ENCODE data around the gene CA10.

GRCh38 chr17:51888816-51889215, 269.7 kb downstream of the CA10 start:
- no peak for TF ChIP-seq CTCF (IDR thresholded peaks at IDR 0.05; ENCODE audit: poor library complexity)
- TF ChIP-seq EZH2 (IDR thresholded peaks at IDR 0.05; ENCODE audit: borderline replicate concordance), result no peak
